Measurements from ENCODE around the gene HOXB2. TPM values are rescaled to one million over a fixed set of nuclear protein-coding genes. Genes with fewer than 3 reads are reported as not detected.

The HOXB2 gene
- total and polyA plus RNA-seq, 9 of the 15 experiments (the other 6 are each of a cell fraction or from before 2014, with no cell fraction given): 2.1 to 97.7 (median 21.2) TPM

DNA sequence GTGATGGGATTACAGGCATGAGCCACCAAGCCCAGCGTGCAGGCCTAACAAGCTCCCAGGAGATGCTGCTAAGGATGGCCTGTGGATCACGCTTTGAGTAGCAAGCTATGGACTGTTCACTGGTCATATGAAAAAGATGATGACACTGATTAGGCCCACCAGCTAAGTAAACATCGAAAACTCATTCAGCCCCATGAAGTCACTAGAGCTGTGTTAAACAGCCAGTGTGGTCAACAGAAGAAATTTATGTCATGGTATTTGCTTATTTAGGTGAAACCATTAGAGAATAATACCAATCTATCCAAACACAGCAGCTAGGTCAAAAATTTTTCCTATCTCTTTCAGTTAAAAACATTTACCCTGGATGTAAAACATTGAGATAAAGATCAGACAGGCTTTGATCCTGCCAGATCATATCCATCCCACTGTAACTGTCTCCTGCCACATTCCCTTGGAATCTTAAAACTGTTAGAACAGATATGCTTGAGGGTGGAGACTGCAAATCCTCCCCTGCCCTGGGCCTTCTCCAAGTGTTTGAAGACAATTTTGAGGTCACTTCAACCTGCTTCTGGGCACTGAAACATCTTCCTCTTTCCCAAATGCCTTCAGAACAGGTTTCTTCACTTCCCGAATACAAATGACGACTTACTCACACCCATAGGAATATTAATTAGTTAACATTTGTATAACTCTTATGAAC is 45.0 kb downstream of the HOXB2 start:
- Histone ChIP-seq H3K4me1 (replicated peaks in 1 of 2; ENCODE audit: control insufficient read depth in 2 of 2, insufficient read depth in 2 of 2, low read length in 2 of 2) (peaks cover 6 to 30% of the 10 kb centered on the region in 2 experiments; a peak in 3 of 5 replicates), H2AFZ (ENCODE audit: low read depth, low read length) (no peak overlapping the region), H3K79me2 (ENCODE audit: control insufficient read depth, insufficient read depth, low read length) (no peaks in the 10 kb centered on the region), H3K4me3 (no peak overlapping the region), H3K36me3 (ENCODE audit: control insufficient read depth, insufficient read depth, low read length) (no peaks in the 10 kb centered on the region), H3K27me3 (ENCODE audit: control insufficient read depth in 2 of 2, insufficient read depth in 2 of 2, low read length in 2 of 2) (no peaks in the 10 kb centered on the region), H4K20me1 (replicated peaks; ENCODE audit: control insufficient read depth, insufficient read depth, low read length) (no peaks in the 10 kb centered on the region), H3K9me1 (ENCODE audit: control insufficient read depth, insufficient read depth, low read length) (no peaks in the 10 kb centered on the region), H3K9ac (ENCODE audit: insufficient read depth in 1 of 2, low read depth in 2 of 2, low read length in 2 of 2) (no peak overlapping the region), H3K9me3 (replicated peaks; ENCODE audit: control insufficient read depth, insufficient read depth, low read depth, low read length) (no peaks in the 10 kb centered on the region), H3K4me2 (ENCODE audit: insufficient read depth, low read length) (no peak overlapping the region), H3K27ac (ENCODE audit: extremely low read depth, low read depth, low read length) (no peak overlapping the region)
- intact Hi-C loops (cut with micrococcal nuclease) (loop anchor here (2.0 kb wide), 1 partner anchor 49 kb away; no protein-coding TSS in a partner anchor), in situ Hi-C loops (cut with MboI) (no loop called here)
- ATAC-seq (no peak), DNase-seq (ENCODE audit: extremely low read depth in 1 of 4, low spot score in 3 of 4) (no peak), FAIRE-seq (no peak)
- no TSS peak for BruUV-seq (replicated peaks)
- ChIA-PET POLR2A (interaction anchor here (0.8 to 1.4 kb wide), 2 partner anchors 11 to 34 kb away, joined by 3 to 5 read pairs; no protein-coding TSS in a partner anchor), CTCF (ENCODE audit: low intra/inter-chr PET ratio) (interaction anchor here (1.0 kb wide), 1 partner anchor 94 kb away, joined by 4 read pairs; no protein-coding TSS in a partner anchor)
- TF ChIP-seq RBM14 (IDR thresholded peaks at IDR 0.05; ENCODE audit: borderline replicate concordance, insufficient read depth, low read depth, low read length) (no peak), MEIS2 (IDR thresholded peaks at IDR 0.05; ENCODE audit: partially characterized antibody) (peak; percentile 14), LEF1 (IDR thresholded peaks at IDR 0.05) (0 out of 2 replicates have a peak, but pooled peaks have one; percentile 28), ZNF699 (CRISPR knock-in tag; IDR thresholded peaks at IDR 0.05; ENCODE audit: insufficient replicate concordance) (no peak), FOXA3 (CRISPR knock-in tag; conservative IDR thresholded peaks at IDR 0.05 in 1 of 2, IDR thresholded peaks at IDR 0.05 in 1 of 2) (peak; percentile 46 to 85; a peak in 3 of 4 replicates)
- TF ChIP-seq, protein P1, sequence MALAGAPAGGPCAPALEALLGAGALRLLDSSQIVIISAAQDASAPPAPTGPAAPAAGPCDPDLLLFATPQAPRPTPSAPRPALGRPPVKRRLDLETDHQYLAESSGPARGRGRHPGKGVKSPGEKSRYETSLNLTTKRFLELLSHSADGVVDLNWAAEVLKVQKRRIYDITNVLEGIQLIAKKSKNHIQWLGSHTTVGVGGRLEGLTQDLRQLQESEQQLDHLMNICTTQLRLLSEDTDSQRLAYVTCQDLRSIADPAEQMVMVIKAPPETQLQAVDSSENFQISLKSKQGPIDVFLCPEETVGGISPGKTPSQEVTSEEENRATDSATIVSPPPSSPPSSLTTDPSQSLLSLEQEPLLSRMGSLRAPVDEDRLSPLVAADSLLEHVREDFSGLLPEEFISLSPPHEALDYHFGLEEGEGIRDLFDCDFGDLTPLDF (CRISPR knock-in tag; IDR thresholded peaks at IDR 0.05): no peak
- TF ChIP-seq, protein P2, sequence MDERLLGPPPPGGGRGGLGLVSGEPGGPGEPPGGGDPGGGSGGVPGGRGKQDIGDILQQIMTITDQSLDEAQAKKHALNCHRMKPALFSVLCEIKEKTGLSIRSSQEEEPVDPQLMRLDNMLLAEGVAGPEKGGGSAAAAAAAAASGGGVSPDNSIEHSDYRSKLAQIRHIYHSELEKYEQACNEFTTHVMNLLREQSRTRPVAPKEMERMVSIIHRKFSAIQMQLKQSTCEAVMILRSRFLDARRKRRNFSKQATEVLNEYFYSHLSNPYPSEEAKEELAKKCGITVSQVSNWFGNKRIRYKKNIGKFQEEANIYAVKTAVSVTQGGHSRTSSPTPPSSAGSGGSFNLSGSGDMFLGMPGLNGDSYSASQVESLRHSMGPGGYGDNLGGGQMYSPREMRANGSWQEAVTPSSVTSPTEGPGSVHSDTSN (CRISPR knock-in tag; IDR thresholded peaks at IDR 0.05; ENCODE audit: low read depth): no peak
- TF ChIP-seq, protein P2 (tag; conservative IDR thresholded peaks at IDR 0.05; ENCODE audit: low read depth): 0 out of 2 replicates have a peak, but pooled peaks have one; percentile 12
- 47% methylated on average over 5 of the region's 5 CpGs for WGBS (ENCODE audit: insufficient coverage, low coverage, missing lambda C conversion rate)
